Stimulated activated CD4-positive, alpha-beta T cell treated with anti-CD3 and anti-CD28 coated beads, Interleukin-4, amount 100 ng/mL, for 1 hour (primary cell): ENCODE data around the gene PCDHGA9.
A peak's percentile ranks its signal among the peaks of the same experiment; 100 is the strongest.
"Not testable (repeated sequence)": the region's sequence is repeated elsewhere in the genome, so short reads cannot be mapped to it uniquely, and the experiment has no call there.

Experiments used
- DNase-seq: peaks from one replicate; pipeline ENCODE4 v3.0.0-alpha.2; 2020

The PCDHGA9 gene

GRCh38 chr5:141384471-141385267, 17.9 kb upstream of the PCDHGA9 start:
- DNase-seq: no peak

- peak; percentile 39 for DNase-seq
These were observed 14.8 kb upstream of the PCDHGA9 start, which contains the start of gene PCDHGB4 for GRCh38 chr5:141387557-141388311. Gene PCDHGB4 (plus strand): TSS chr5:141387698. CDS start chr5:141387885, 187 bp downstream.

- no peak for DNase-seq
These were observed 13.9 kb upstream of the PCDHGA9 start for GRCh38 chr5:141388661-141389060.

- DNase-seq: no peak
These were observed 13.2 kb upstream of the PCDHGA9 start for GRCh38 chr5:141389153-141390042.

- DNase-seq: no peak
These were observed 10.0 kb upstream of the PCDHGA9 start, which contains the start of gene PCDHGA8 for GRCh38 chr5:141392429-141393198. Gene PCDHGA8 (plus strand): TSS chr5:141392633. CDS start chr5:141392814, 181 bp downstream.

- DNase-seq: no peak
These were observed 9.3 kb upstream of the PCDHGA9 start for GRCh38 chr5:141393267-141393666.

- not testable (repeated sequence) for DNase-seq
These were observed 8.0 kb upstream of the PCDHGA9 start for GRCh38 chr5:141394401-141395187.

GRCh38 chr5:141397756-141398551, 4.6 kb upstream of the PCDHGA9 start, which contains the start of gene PCDHGB5:
Gene PCDHGB5 (plus strand): TSS chr5:141397947. CDS start chr5:141398128, 181 bp downstream.
- DNase-seq: peak; percentile 56

GRCh38 chr5:141398608-141399007, 4.0 kb upstream of the PCDHGA9 start:
- DNase-seq: no peak

- no peak for DNase-seq
These were observed 2.9 kb upstream of the PCDHGA9 start for GRCh38 chr5:141399555-141400258.

GRCh38 chr5:141403387-141403786, 809 bp downstream of the PCDHGA9 start:
- DNase-seq: no peak

- DNase-seq: peak; percentile 50
These were observed 5.4 kb downstream of the PCDHGA9 start, which contains the start of gene PCDHGB6 for GRCh38 chr5:141407790-141408505. Gene PCDHGB6 (plus strand): TSS chr5:141408021. CDS start chr5:141408203, 182 bp downstream.

- DNase-seq: no peak
These were observed 7.2 kb downstream of the PCDHGA9 start for GRCh38 chr5:141409598-141410306.

- no peak for DNase-seq
These were observed 9.0 kb downstream of the PCDHGA9 start for GRCh38 chr5:141411575-141411974.

GRCh38 chr5:141412854-141413539, 10.4 kb downstream of the PCDHGA9 start, which contains the start of gene PCDHGA10:
Gene PCDHGA10 (plus strand): TSS chr5:141412987. CDS start chr5:141413176, 189 bp downstream.
- DNase-seq: peak; percentile 59

- DNase-seq: no peak
These were observed 11.0 kb downstream of the PCDHGA9 start for GRCh38 chr5:141413540-141414069.
